ENCODE results near the gene CDAN1.

DNA sequence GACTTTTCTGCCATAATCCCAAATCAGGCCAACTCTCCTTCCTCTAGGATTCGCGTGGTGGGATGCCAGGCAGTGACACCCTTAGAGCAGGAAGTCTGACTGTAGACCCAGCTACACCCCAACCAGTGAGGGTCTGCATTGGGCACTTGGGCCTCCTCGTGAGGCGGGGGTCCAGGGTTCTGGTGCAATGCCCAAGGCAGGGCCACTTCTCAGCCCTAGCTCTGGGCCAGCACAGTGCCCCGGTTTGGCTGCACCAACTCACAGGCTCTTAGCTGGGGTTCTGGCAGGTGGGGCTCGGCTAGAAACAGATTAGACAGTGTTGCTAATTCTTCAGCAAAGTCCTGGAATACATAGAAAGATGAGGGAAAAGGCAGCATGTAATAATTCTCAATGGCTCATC lies 12.7 kb downstream of the CDAN1 start:
- TF ChIP-seq YY1 (IDR thresholded peaks at IDR 0.05; ENCODE audit: insufficient read depth, insufficient read length) (no peak), ZNF274 (IDR thresholded peaks at IDR 0.05; ENCODE audit: low read depth, low read length) (no peak), SUZ12 (IDR thresholded peaks at IDR 0.05; ENCODE audit: extremely low read depth, insufficient read depth, insufficient read length) (no peak)

Data from NT2/D1 (cell line).